Activated CD4-positive, alpha-beta T cell treated with anti-CD3 and anti-CD28 coated beads for 24 hours (primary cell): ENCODE results near the gene TMCC3.

Source experiments
- DNase-seq, 2 donors: peaks; one replicate each; pipeline ENCODE4 v3.0.0-alpha.2; 2020; ENCODE audit warnings: low read depth in 2 of 2

The TMCC3 gene

GRCh38 chr12:94532490-94533422 is 117.6 kb downstream of the TMCC3 start:
- DNase-seq, result peak; percentile 57 to 60

- DNase-seq, result no peak
These were observed 119.1 kb downstream of the TMCC3 start for GRCh38 chr12:94531196-94531720.

- DNase-seq, result no peak
These were observed 124.4 kb downstream of the TMCC3 start for GRCh38 chr12:94525951-94526350.
